Trophoblast cell (in vitro differentiated cells and primary cell): ENCODE data around the gene FGR.

Experiments used
- DNase-seq, 2 donors: peaks; one replicate each; pipeline ENCODE4 v3.0.0-alpha.2; 2016
- H2AFZ ChIP-seq: 2 replicates; pipeline ENCODE4 v1.6.1; 2013; ENCODE audit warnings: low read length, moderate library complexity, mild to moderate bottlenecking; ENCODE audit not compliant: insufficient read depth, poor library complexity
- H2AK5ac ChIP-seq: 2 replicates; pipeline ENCODE4 v1.6.1; 2013; ENCODE audit warnings: mild to moderate bottlenecking, low read length
- H2BK120ac ChIP-seq: 2 replicates; pipeline ENCODE4 v1.6.1; 2013; ENCODE audit warnings: low read length, mild to moderate bottlenecking, moderate library complexity; ENCODE audit not compliant: insufficient read depth, poor library complexity
- H2BK12ac ChIP-seq: 2 replicates; pipeline ENCODE4 v1.6.1; 2013; ENCODE audit warnings: mild to moderate bottlenecking, low read length, moderate library complexity
- H2BK5ac ChIP-seq: 2 replicates; pipeline ENCODE4 v1.6.1; 2013; ENCODE audit warnings: low read length, low read depth, moderate library complexity, mild to moderate bottlenecking; ENCODE audit not compliant: poor library complexity
- H3K14ac ChIP-seq: 2 replicates; pipeline ENCODE4 v1.6.1; 2013; ENCODE audit warnings: mild to moderate bottlenecking, low read length
- H3K18ac ChIP-seq: 2 replicates; pipeline ENCODE4 v1.6.1; 2013; ENCODE audit warnings: mild to moderate bottlenecking, low read length
- H3K23ac ChIP-seq: 2 replicates; pipeline ENCODE4 v1.6.1; 2013; ENCODE audit warnings: low read length
- H3K27ac ChIP-seq: 2 replicates; pipeline ENCODE4 v1.5.1; 2013; ENCODE audit warnings: low read depth, mild to moderate bottlenecking, inconsistent platforms, low read length, moderate library complexity
- H3K27me3 ChIP-seq: 2 replicates; pipeline ENCODE4 v1.6.1; 2013; ENCODE audit warnings: inconsistent platforms, mild to moderate bottlenecking, low read length, moderate library complexity; ENCODE audit not compliant: insufficient read depth
- H3K36me3 ChIP-seq, 2 experiments: 1 replicate in 1 of 2; 2 replicates in 1 of 2; pipeline ENCODE4 v1.6.1; 2013; ENCODE audit warnings: low read length in 2 of 2, mild to moderate bottlenecking in 2 of 2, moderate library complexity in 1 of 2; ENCODE audit not compliant: insufficient read depth in 2 of 2, control insufficient read depth in 1 of 2
- H3K4ac ChIP-seq: 2 replicates; pipeline ENCODE4 v1.6.1; 2013; ENCODE audit warnings: low read depth, mild to moderate bottlenecking, low read length, moderate library complexity
- H3K4me1 ChIP-seq, 2 experiments: 1 replicate in 1 of 2; 2 replicates in 1 of 2; pipeline ENCODE4 v1.6.1; 2013; ENCODE audit warnings: low read length in 2 of 2, mild to moderate bottlenecking in 2 of 2, moderate library complexity in 1 of 2; ENCODE audit not compliant: insufficient read depth in 2 of 2, control insufficient read depth in 1 of 2
- H3K4me2 ChIP-seq: 2 replicates; pipeline ENCODE4 v1.6.1; 2013; ENCODE audit warnings: inconsistent platforms, mild to moderate bottlenecking, low read length, moderate library complexity
- H3K4me3 ChIP-seq: 2 replicates; pipeline ENCODE4 v1.5.1; 2013; ENCODE audit warnings: mild to moderate bottlenecking, low read depth, low read length, inconsistent platforms
- H3K79me1 ChIP-seq: one replicate; pipeline ENCODE4 v1.6.1; 2013; ENCODE audit warnings: low read length
- H3K79me2 ChIP-seq: 2 replicates; pipeline ENCODE4 v1.6.1; 2013; ENCODE audit warnings: low read length, mild to moderate bottlenecking; ENCODE audit not compliant: control insufficient read depth, insufficient read depth, poor library complexity
- H3K9ac ChIP-seq: 2 replicates; pipeline ENCODE4 v1.6.1; 2013; ENCODE audit warnings: mild to moderate bottlenecking, low read length
- H3K9me3 ChIP-seq: 2 replicates; pipeline ENCODE4 v1.6.1; 2013; ENCODE audit warnings: low read depth, mild to moderate bottlenecking, control low read depth, inconsistent platforms, low read length; ENCODE audit not compliant: insufficient read depth
- H4K12ac ChIP-seq: 2 replicates; pipeline ENCODE4 v1.6.1; 2013; ENCODE audit warnings: low read depth, mild to moderate bottlenecking, low read length, moderate library complexity
- H4K8ac ChIP-seq: 2 replicates; pipeline ENCODE4 v1.6.1; 2013; ENCODE audit warnings: low read depth, mild to moderate bottlenecking, low read length, moderate library complexity
- H4K91ac ChIP-seq: one replicate; pipeline ENCODE4 v1.6.1; 2013; ENCODE audit warnings: low read depth, mild to moderate bottlenecking, low read length, moderate library complexity
- WGBS: extraction: QIAGEN DNeasy Blood & Tissue Kit; methylation state at CpG from one replicate; pipeline ENCODE4 v1.1.7; 2013; ENCODE audit warnings: missing lambda C conversion rate; ENCODE audit not compliant: insufficient read length, insufficient coverage; ENCODE audit errors: extremely low coverage; 5-methylcytosine and 5-hydroxymethylcytosine counted together

FGR gene

DNA sequence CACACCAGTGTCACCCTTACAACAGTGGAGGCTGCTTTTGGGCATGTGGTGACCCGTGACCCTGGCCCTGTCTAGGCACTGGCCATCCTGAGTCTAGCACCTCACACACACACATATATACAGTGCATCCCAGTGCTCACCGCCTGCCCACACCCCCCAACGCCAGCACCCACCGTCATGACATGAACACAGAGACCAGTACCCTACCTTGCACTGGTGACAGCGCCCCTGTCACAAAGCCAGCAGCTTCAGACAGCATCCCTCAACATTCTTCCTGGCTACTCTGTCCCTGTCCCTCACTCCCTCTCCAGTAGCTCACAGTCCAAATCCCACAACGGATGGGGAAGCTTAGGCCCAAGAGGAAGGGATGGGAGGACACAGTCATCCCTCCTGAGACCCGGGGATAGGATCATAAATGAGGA lies 58.2 kb downstream of the FGR start:
- Histone ChIP-seq H3K79me1 (peaks cover 40% of the 10 kb centered on the region), H4K8ac (no peak overlapping the region), H4K12ac (no peak overlapping the region), H4K91ac (no peak overlapping the region), H2BK12ac (no peak overlapping the region), H3K27ac (peak overlapping the region; percentile 99), H3K9me3 (no peaks in the 10 kb centered on the region), H3K4me1 (peaks cover 48 to 50% of the 10 kb centered on the region in 2 experiments), H3K4ac (no peak overlapping the region), H3K4me3 (peak overlapping the region; percentile 7), H3K27me3 (no peaks in the 10 kb centered on the region), H2BK5ac (no peak overlapping the region), H2BK120ac (no peak overlapping the region), H3K23ac (no peak overlapping the region), H2AFZ (no peak overlapping the region), H3K36me3 (peaks cover under 1 to 4% of the 10 kb centered on the region in 2 experiments), H2AK5ac (no peak overlapping the region), H3K14ac (no peak overlapping the region), H3K4me2 (peak overlapping the region; percentile 83), H3K18ac (no peak overlapping the region), H3K9ac (peak overlapping the region; percentile 26), H3K79me2 (peaks cover 22% of the 10 kb centered on the region)
- WGBS = no CpG with 5 or more reads among the region's 7 CpGs
- DNase-seq = no peak

DNA sequence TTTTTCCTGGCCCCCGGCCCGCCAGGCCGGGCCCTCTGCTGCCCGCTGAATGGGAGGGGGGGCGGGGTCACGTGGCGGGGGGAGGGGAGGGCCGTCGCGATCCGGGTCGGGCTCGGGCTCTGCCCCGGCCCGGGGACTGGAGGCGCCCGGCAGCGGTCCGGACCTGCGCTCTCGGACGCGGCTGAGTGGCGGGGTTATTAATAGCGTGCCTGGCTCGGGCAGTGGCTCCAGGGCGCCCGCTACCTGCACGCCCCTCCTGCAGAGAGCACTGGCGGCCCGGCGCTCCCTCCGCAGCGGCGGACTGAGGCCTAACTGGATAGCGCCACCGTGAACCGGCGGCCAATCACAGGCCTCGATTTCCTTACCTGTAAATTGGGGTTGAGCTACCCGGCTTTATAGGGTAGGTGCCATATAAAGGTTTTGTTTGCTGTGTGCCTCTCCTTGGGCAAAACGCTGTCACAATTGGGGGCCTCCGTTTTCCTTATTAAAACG lies 59.1 kb downstream of the FGR start:
- no CpG with 5 or more reads among the region's 44 CpGs for WGBS
- peaks cover 0 to 3% of the 10 kb centered on the region in 2 experiments for H3K36me3 ChIP-seq
- no peak overlapping the region for H3K23ac ChIP-seq
- H3K18ac ChIP-seq = no peak overlapping the region
- peak overlapping the region; percentile 66 for H2BK5ac ChIP-seq
- no peak overlapping the region for H3K9ac ChIP-seq
- no peak overlapping the region for H3K4ac ChIP-seq
- peak overlapping the region; percentile 27 for H4K91ac ChIP-seq
- H4K12ac ChIP-seq = no peak overlapping the region
- H3K14ac ChIP-seq = no peak overlapping the region
- no peak overlapping the region for H2AFZ ChIP-seq
- H3K4me3 ChIP-seq = no peak overlapping the region
- no peaks in the 10 kb centered on the region for H3K9me3 ChIP-seq
- no peak overlapping the region for H2AK5ac ChIP-seq
- H3K27ac ChIP-seq = peak overlapping the region; percentile 99
- peaks cover 53 to 54% of the 10 kb centered on the region in 2 experiments for H3K4me1 ChIP-seq
- H2BK120ac ChIP-seq = no peak overlapping the region
- H3K79me1 ChIP-seq = peaks cover 49% of the 10 kb centered on the region
- no peaks in the 10 kb centered on the region for H3K27me3 ChIP-seq
- H2BK12ac ChIP-seq = no peak overlapping the region
- peak; percentile 79 to 81 for DNase-seq
- H3K79me2 ChIP-seq = peaks cover 27% of the 10 kb centered on the region
- H4K8ac ChIP-seq = no peak overlapping the region
- peak overlapping the region; percentile 83 for H3K4me2 ChIP-seq

DNA sequence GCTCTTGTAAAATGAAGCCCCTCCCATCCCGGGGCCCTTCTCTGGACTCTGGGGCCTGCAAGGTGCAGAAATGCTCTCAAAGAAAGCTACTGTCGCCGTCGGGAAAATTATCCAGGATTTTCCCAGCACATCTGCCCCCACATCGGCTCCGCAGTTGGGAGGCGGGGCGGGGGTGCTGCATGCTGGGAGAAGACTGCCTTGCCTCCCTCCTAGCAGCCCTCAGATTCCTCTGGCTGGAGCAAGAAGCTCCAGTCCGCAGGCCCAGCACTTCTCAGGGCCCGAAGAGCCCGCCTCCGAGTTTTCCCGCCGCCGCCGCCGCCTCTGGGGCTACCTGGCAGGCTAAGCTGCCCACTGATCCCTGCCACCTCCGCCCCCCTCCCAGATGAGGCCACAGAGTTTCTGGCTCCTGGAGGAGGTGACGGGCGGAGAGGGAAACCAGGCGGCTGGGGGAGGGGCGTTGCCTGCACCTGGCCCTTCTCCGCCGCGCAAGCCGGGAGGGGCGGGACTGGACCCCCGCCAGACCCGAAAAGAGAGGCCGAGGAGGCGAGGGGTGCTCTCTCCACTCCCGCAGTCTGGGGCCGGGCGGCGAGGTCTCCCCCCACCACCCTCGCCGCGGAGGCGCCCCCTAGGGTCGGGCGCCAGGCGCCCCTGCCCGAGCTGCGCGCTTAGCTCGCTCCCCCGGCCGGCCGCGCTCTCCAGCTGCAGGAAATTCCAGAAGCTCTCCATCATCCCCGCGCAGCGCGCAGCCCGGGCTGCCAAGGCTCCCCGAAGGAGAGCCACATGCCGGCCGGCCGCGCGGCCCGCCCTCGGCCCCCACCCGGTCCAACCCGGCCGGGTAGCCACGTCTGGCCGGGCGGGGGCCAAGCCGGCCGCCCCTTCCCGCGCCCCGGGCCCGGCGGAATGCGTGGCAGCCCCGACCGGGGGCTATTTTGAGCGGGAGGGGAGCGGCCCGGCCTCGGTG lies 59.8 kb downstream of the FGR start:
- Histone ChIP-seq H3K27me3 (no peaks in the 10 kb centered on the region), H3K14ac (peak overlapping the region; percentile 45), H3K23ac (no peak overlapping the region), H4K12ac (peak overlapping the region; percentile 62), H3K4me1 (peaks cover 59 to 61% of the 10 kb centered on the region in 2 experiments), H3K27ac (peak overlapping the region; percentile 99), H2BK5ac (peak overlapping the region; percentile 92), H3K9me3 (no peaks in the 10 kb centered on the region), H4K8ac (peak overlapping the region; percentile 44), H3K4me2 (peak overlapping the region; percentile 69), H3K18ac (peak overlapping the region; percentile 36), H4K91ac (peak overlapping the region; percentile 40), H3K4ac (peak overlapping the region; percentile 72), H3K4me3 (no peak overlapping the region), H2BK12ac (peak overlapping the region; percentile 46), H2BK120ac (peak overlapping the region; percentile 73), H2AK5ac (peak overlapping the region; percentile 27), H3K79me2 (peaks cover 30% of the 10 kb centered on the region), H3K9ac (no peak overlapping the region), H2AFZ (peak overlapping the region; percentile 31), H3K79me1 (peaks cover 55% of the 10 kb centered on the region), H3K36me3 (peaks cover 0 to 2% of the 10 kb centered on the region in 2 experiments)
- DNase-seq = peak; percentile 71 to 84
- WGBS = no CpG with 5 or more reads among the region's 83 CpGs

DNA sequence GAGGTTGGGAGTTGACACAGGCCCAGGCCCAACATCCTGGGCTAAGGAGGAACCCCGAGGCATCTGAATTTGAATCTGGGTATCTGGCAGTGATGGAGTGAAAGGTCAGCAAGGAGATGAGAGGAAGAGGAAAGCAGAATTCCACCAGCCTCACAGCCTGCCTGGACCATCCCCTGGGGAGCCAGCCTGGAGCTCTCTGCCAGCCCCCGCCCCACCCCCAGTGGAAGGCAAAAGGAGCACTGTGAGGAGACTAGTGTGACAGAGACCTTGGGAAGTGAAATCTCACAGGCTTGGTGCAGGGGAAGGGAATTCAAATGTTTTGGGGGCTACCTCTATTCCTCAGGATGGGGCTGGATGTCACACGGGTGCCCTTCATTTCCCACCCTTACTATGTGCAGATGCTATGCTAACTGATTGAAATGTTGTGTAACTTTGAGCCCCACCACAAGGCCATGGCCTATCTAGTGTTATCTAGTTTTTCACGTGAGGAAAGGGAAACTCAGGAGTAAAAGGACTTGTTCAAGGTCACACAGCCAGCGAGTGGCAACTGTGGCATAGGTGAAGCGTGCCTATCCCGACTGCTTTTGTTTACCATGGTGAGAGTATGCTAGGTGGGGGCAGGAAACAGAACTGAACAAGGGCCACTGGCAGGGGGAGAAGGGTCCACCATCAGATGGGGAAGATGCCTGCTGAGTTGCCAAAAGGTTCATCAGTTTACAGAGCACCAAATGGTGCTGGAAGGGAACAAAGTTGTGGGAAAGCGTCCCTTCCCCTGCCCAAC lies 60.8 kb downstream of the FGR start:
- H3K4me3 ChIP-seq = no peak overlapping the region
- H3K23ac ChIP-seq = no peak overlapping the region
- peak overlapping the region; percentile 46 for H2BK12ac ChIP-seq
- H3K4ac ChIP-seq = peak overlapping the region; percentile 72
- no peaks in the 10 kb centered on the region for H3K36me3 ChIP-seq
- H3K27me3 ChIP-seq = no peaks in the 10 kb centered on the region
- DNase-seq = no peak
- H3K4me2 ChIP-seq = peak overlapping the region; percentile 69
- peak overlapping the region; percentile 44 for H4K8ac ChIP-seq
- WGBS = no CpG with 5 or more reads among the region's 8 CpGs
- H4K91ac ChIP-seq = peak overlapping the region; percentile 40
- peak overlapping the region; percentile 99 for H3K27ac ChIP-seq
- peak overlapping the region; percentile 92 for H2BK5ac ChIP-seq
- no peak overlapping the region for H3K9ac ChIP-seq
- peaks cover 31% of the 10 kb centered on the region for H3K79me2 ChIP-seq
- H3K4me1 ChIP-seq = peaks cover 66 to 70% of the 10 kb centered on the region in 2 experiments
- peaks cover 64% of the 10 kb centered on the region for H3K79me1 ChIP-seq
- peak overlapping the region; percentile 36 for H3K18ac ChIP-seq
- H3K9me3 ChIP-seq = no peaks in the 10 kb centered on the region
- no peak overlapping the region for H4K12ac ChIP-seq
- H2AK5ac ChIP-seq = peak overlapping the region; percentile 27
- H3K14ac ChIP-seq = peak overlapping the region; percentile 45
- H2AFZ ChIP-seq = peak overlapping the region; percentile 31
- H2BK120ac ChIP-seq = peak overlapping the region; percentile 73
